ENCODE data around the gene SDHB. TPM values are rescaled to one million over a fixed set of nuclear protein-coding genes. Genes with fewer than 3 reads are reported as not detected.

The SDHB gene
- total and polyA plus RNA-seq, 2 of the 13 experiments (the other 11 are each of a cell fraction or from before 2014, with no cell fraction given), result 136 to 142 TPM

GRCh38 chr1:17007121-17007520 is 46.7 kb downstream of the SDHB start (continued):
- TF ChIP-seq ZBTB33 (CRISPR knock-in tag; IDR thresholded peaks at IDR 0.05), result no peak

- WGBS (ENCODE audit: low lambda C conversion rate), result 95% methylated on average over 18 of the region's 19 CpGs
- BruUV-seq (replicated peaks), result no TSS peak
- no peak for TF ChIP-seq ZNF678 (CRISPR knock-in tag; IDR thresholded peaks at IDR 0.05)
- no peak for TF ChIP-seq ZNF318 (CRISPR knock-in tag; IDR thresholded peaks at IDR 0.05)
- no peak for TF ChIP-seq BRCA1 (CRISPR knock-in tag; IDR thresholded peaks at IDR 0.05)
- TF ChIP-seq MATR3 (CRISPR knock-in tag; IDR thresholded peaks at IDR 0.05), result no peak
- TF ChIP-seq ZNF503 (CRISPR knock-in tag; IDR thresholded peaks at IDR 0.05), result no peak
- TF ChIP-seq ATF2 (CRISPR knock-in tag; IDR thresholded peaks at IDR 0.05), result no peak
- TF ChIP-seq CBX2 (IDR thresholded peaks at IDR 0.05; ENCODE audit: low read depth, low read length), result no peak
- no peak for TF ChIP-seq CBX2 (CRISPR knock-in tag; IDR thresholded peaks at IDR 0.05; ENCODE audit: low read depth)
- TF ChIP-seq ZFP37 (CRISPR knock-in tag; IDR thresholded peaks at IDR 0.05; ENCODE audit: borderline replicate concordance), result no peak
Observed at GRCh38 chr1:17005365-17005740, 48.5 kb downstream of the SDHB start.

More at GRCh38 chr1:17005365-17005740, 48.5 kb downstream of the SDHB start:
- H3K27ac ChIP-seq (ENCODE audit: extremely low read length, insufficient read depth, low read length), result no peak overlapping the region
- in situ Hi-C loops (cut with HindIII; ENCODE audit: extremely low pct_ligation_motif_present, low pct_unique_long_range_greater_than_20kb) (no loop called here), intact Hi-C loops (cut with micrococcal nuclease; ENCODE audit: unreplicated experiment) (no loop called here)
- peaks cover 8 to 22% of the 10 kb centered on the region in 2 experiments; a peak in 3 of 5 replicates for H3K36me3 ChIP-seq (replicated peaks in 1 of 2; ENCODE audit: control insufficient read depth in 1 of 2, insufficient read depth in 2 of 2, low read length in 2 of 2)
- H3K4me1 ChIP-seq (ENCODE audit: insufficient read depth, low read length), result peaks cover 11% of the 10 kb centered on the region
- H3K9me3 ChIP-seq (ENCODE audit: low read length), result no peaks in the 10 kb centered on the region
- H2AFZ ChIP-seq (ENCODE audit: low read length), result no peak overlapping the region
- H4K20me1 ChIP-seq (ENCODE audit: insufficient read depth, low read length), result no peaks in the 10 kb centered on the region
- H3K4me2 ChIP-seq (ENCODE audit: low read depth, low read length), result no peak overlapping the region
- H3K9ac ChIP-seq (ENCODE audit: insufficient read depth, low read depth, low read length), result no peak overlapping the region
- H3K4me3 ChIP-seq (replicated peaks in 1 of 3; ENCODE audit: insufficient read depth in 1 of 3, low read depth in 2 of 3, low read length in 3 of 3), result no peak overlapping the region
- no peaks in the 10 kb centered on the region for H3K27me3 ChIP-seq (ENCODE audit: control insufficient read depth in 1 of 2, insufficient read depth in 2 of 2, low read length in 2 of 2)
- no peak for FAIRE-seq
- CTCF ChIA-PET (ENCODE audit: low intra/inter-chr PET ratio, low total read pairs), result no interaction called here
- DNase-seq (ENCODE audit: low spot score), result no peak
- H3K79me2 ChIP-seq (ENCODE audit: insufficient read depth, low read length), result no peaks in the 10 kb centered on the region
- no peak for ATAC-seq
- POLR2A ChIA-PET, result no interaction called here

Data from HepG2 (cell line).